NT2/D1 (cell line): ENCODE data around the gene TOP3A.

Experiments
- DNase-seq: peaks from one replicate; pipeline ENCODE4 v3.0.0-alpha.2; 2011; ENCODE audit warnings: low read depth, low spot score
- H3K27me3 ChIP-seq: 2 replicates; pipeline ENCODE4 v1.6.0; 2011; ENCODE audit warnings: mild to moderate bottlenecking; ENCODE audit not compliant: insufficient read length, insufficient read depth
- H3K36me3 ChIP-seq: 2 replicates; pipeline ENCODE4 v1.6.1; 2011; ENCODE audit warnings: mild to moderate bottlenecking, low read length, mixed read lengths; ENCODE audit not compliant: insufficient read depth, insufficient read length
- H3K4me1 ChIP-seq: 2 replicates; pipeline ENCODE4 v1.5.1; 2011; ENCODE audit not compliant: insufficient read depth, insufficient read length
- H3K4me3 ChIP-seq: 2 replicates; pipeline ENCODE4 v1.5.1; 2011; ENCODE audit warnings: low read depth; ENCODE audit not compliant: insufficient read length
- H3K9ac ChIP-seq: 2 replicates; pipeline ENCODE4 v1.6.0; 2011; ENCODE audit warnings: low read depth; ENCODE audit not compliant: insufficient read length
- H3K9me3 ChIP-seq: 2 replicates; pipeline ENCODE4 v1.5.1; 2011; ENCODE audit warnings: mild to moderate bottlenecking, low read length; ENCODE audit not compliant: insufficient read depth
- SUZ12 ChIP-seq: IDR thresholded peaks from 2 replicates; pipeline ENCODE4 v1.6.1; 2011; ENCODE audit not compliant: insufficient read length, insufficient read depth; ENCODE audit errors: extremely low read depth
- YY1 ChIP-seq: IDR thresholded peaks from 2 replicates; pipeline ENCODE4 v1.6.1; 2011; ENCODE audit not compliant: insufficient read length, insufficient read depth
- ZNF274 ChIP-seq: IDR thresholded peaks from 2 replicates; pipeline ENCODE4 v1.6.1; 2011; ENCODE audit warnings: mild to moderate bottlenecking, low read depth, low read length

The TOP3A gene

DNA sequence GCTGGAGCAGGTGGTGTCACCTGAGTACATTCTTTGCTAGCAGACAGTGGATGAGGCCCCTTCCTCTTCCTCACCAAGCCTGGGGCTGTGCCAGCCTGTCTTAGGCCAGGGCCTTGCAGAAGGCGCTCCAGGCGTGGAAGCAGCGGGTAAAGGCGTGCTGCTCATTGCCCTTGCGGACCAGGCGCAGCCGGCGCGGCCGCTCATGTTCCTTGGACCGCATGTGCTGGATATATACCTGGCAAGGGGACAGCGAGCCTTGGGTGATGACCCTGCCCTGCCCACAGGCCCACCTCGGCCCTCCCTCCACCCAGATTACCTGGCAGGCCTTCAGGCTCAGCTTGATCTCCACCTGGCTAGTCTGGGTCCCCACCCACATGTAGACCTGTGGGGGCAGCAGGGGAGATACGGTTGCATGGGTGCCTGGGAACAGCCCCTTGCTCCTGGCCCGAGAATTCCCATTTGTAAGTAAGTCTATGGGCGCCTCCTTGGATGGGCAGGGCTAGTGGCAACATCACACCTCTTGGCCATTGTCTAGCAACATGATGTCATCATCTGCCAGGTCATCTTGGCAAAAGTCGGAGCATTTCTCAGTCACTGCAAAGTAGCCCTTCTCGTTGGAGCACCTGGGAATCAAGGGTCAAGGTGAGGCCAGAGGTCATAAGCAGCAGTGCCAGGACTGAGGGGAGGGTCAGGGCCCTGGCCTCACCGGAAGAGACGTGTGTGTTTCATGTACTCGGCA, 69.6 kb downstream of the TOP3A start:
- TF ChIP-seq YY1 = no peak
- no peak for TF ChIP-seq SUZ12
- no peak for TF ChIP-seq ZNF274
- no peak for DNase-seq
- H3K4me1 ChIP-seq = peaks cover 2% of the 10 kb centered on the region
- H3K27me3 ChIP-seq = no peaks in the 10 kb centered on the region
- H3K4me3 ChIP-seq = no peak overlapping the region
- H3K36me3 ChIP-seq = peaks cover 81% of the 10 kb centered on the region
- H3K9me3 ChIP-seq = no peaks in the 10 kb centered on the region
- H3K9ac ChIP-seq = no peak overlapping the region

DNA sequence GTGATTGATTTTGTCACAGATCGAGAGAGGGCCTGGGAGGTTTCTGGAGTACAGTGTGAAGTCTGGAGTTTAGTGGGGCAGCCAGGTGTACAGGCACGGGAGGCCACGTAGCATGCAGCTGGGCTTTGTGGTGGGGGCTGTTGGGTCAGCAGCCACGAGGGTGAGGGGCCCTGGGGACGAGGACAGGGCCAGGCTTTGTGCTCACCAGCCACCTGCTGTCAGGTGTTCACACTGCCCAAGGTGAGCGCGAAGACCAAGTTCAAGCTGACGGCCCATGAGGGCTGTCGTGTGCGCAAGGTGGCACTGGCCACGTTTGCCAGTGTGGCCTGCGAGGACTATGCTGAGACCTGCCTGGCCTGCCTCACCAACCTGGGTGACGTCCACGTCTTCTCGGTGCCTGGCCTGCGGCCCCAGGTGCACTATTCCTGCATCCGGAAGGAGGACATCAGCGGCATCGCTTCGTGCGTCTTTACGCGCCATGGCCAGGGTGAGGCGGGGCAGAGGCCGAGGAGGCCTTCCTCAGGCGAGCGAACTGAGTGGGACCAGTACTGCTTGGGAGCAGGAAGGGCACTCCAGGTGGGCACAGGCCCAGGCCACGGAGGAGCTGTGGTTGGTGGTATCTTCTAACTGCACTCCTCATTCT, 73.4 kb downstream of the TOP3A start:
- peak overlapping the region; percentile 21 for H3K9ac ChIP-seq
- H3K27me3 ChIP-seq = no peaks in the 10 kb centered on the region
- no peak for TF ChIP-seq ZNF274
- H3K36me3 ChIP-seq = peaks cover 84% of the 10 kb centered on the region
- H3K4me1 ChIP-seq = no peaks in the 10 kb centered on the region
- no peak overlapping the region for H3K4me3 ChIP-seq
- no peaks in the 10 kb centered on the region for H3K9me3 ChIP-seq
- DNase-seq = no peak

DNA sequence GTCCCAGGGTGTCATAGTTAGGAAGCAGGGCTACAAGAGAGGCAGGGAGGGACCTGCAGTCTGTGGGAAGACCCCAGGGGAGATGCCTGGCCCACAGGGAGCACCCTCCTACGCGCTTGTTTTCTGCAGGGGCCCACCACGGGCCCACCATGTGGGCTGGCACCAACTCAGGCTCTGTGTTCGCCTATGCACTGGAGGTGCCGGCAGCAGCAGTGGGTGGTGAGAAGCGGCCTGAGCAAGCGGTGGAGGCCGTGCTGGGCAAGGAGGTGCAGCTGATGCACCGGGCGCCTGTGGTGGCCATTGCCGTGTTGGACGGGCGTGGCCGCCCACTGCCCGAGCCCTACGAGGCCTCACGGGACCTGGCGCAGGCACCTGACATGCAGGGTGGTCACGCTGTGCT, 74.3 kb downstream of the TOP3A start:
- TF ChIP-seq SUZ12 (no peak), ZNF274 (no peak), YY1 (no peak)
- H3K4me1 ChIP-seq = no peaks in the 10 kb centered on the region
- H3K9me3 ChIP-seq = no peaks in the 10 kb centered on the region
- H3K4me3 ChIP-seq = no peak overlapping the region
- no peak for DNase-seq
- H3K9ac ChIP-seq = no peak overlapping the region
- H3K27me3 ChIP-seq = no peaks in the 10 kb centered on the region
- peaks cover 84% of the 10 kb centered on the region for H3K36me3 ChIP-seq

DNA sequence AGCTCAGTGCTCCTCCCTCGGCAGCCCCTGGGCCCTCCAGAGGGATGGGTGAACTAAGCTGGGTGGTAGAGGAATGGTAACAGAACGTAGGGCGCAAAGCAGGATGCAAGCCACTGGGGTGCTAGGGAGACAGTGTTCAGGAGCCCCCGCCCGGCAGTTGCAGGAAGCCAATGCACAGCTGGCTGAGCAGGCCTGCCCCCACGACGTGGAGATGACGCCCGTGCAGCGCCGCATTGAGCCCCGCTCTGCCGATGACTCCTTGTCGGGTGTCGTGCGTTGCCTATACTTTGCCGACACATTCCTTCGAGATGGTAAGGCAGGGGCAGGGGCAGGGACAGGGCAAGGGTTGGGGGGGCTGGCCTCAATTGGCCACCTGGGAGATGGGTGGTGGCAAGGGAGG, 76.5 kb downstream of the TOP3A start:
- Histone ChIP-seq H3K4me1 (no peaks in the 10 kb centered on the region), H3K9ac (no peak overlapping the region), H3K36me3 (peaks cover 89% of the 10 kb centered on the region), H3K27me3 (no peaks in the 10 kb centered on the region), H3K9me3 (no peaks in the 10 kb centered on the region), H3K4me3 (no peak overlapping the region)
- no peak for DNase-seq
- TF ChIP-seq YY1 (no peak), SUZ12 (no peak), ZNF274 (no peak)

DNA sequence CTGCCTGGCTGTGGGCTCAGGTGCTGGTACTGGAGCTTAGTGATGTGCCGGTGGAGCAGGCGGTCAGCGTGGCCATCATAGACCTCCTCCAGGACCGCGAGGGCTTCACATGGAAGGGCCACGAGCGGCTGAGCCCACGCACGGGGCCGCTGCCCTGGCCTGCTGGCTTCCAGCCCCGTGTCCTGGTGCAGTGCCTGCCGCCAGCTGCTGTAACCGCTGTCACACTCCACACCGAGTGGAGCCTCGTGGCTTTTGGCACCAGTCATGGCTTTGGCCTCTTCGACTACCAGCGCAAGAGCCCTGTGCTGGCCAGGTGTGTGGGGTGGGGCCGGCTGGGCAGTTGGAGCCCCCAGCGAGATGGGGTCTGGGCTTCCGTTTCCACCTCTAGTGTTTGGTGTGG, 77.3 kb downstream of the TOP3A start:
- Histone ChIP-seq H3K27me3 (no peaks in the 10 kb centered on the region), H3K9ac (no peak overlapping the region), H3K4me1 (no peaks in the 10 kb centered on the region), H3K9me3 (no peaks in the 10 kb centered on the region), H3K36me3 (peaks cover 90% of the 10 kb centered on the region), H3K4me3 (no peak overlapping the region)
- DNase-seq = no peak
- TF ChIP-seq ZNF274 (no peak), SUZ12 (no peak), YY1 (no peak)

DNA sequence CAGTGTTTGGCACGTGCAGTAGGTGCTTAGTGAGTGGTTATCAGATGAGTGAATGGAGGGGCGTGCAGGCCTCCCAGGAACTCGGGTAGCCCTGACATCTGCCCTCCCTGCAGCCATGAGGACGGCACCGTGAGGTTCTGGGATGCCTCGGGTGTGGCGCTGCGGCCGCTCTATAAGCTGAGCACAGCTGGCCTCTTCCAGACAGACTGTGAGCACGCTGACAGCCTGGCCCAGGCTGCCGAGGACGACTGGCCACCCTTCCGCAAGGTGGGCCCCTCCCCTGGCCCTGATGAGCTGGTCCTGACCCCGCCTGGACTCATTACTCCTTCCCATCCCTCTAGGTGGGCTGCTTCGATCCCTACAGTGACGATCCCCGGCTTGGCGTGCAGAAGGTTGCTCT, 78.3 kb downstream of the TOP3A start:
- peaks cover 87% of the 10 kb centered on the region for H3K36me3 ChIP-seq
- H3K9me3 ChIP-seq = no peaks in the 10 kb centered on the region
- no peaks in the 10 kb centered on the region for H3K4me1 ChIP-seq
- no peak overlapping the region for H3K4me3 ChIP-seq
- TF ChIP-seq YY1 (no peak), ZNF274 (no peak), SUZ12 (no peak)
- no peak for DNase-seq
- no peaks in the 10 kb centered on the region for H3K27me3 ChIP-seq
- no peak overlapping the region for H3K9ac ChIP-seq

DNA sequence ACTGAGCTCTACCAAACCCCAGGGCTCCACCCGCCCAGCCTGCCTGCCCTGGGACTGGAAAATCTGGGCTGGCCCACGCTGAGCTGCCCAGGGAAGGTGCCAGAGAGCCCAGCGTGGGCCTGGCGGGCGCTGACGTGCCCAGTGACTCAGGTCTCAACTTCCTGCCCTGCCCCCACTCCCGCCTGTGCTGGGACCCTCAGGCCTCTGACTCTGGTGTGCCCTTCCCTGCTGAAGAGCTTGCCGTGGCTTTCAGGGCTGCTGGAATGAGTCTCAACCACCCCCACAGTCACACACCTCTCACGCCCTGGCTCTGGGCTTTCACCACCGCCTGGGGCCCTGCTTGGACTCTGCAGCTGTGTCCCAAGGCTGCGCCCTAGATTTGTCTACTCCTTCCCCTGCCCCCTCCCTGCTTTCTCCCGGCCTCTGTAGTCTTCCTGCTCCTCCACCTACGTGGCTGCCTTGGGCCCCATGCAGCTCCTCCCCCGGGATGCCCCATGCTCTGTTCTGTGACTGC, 79.0 kb downstream of the TOP3A start:
- Histone ChIP-seq H3K4me1 (no peaks in the 10 kb centered on the region), H3K9ac (no peak overlapping the region), H3K4me3 (no peak overlapping the region), H3K36me3 (peaks cover 80% of the 10 kb centered on the region), H3K27me3 (no peaks in the 10 kb centered on the region), H3K9me3 (no peaks in the 10 kb centered on the region)
- TF ChIP-seq YY1 (no peak), ZNF274 (no peak), SUZ12 (no peak)
- DNase-seq = no peak
